ENCODE data around the gene C16orf89. TPM values are rescaled to one million over a fixed set of nuclear protein-coding genes. Genes with fewer than 3 reads are reported as not detected.

C16orf89 gene
- total RNA-seq, 3 donors from 2014 or later (not counting 1 experiment from before 2014, with no cell fraction given), result not detected

DNA sequence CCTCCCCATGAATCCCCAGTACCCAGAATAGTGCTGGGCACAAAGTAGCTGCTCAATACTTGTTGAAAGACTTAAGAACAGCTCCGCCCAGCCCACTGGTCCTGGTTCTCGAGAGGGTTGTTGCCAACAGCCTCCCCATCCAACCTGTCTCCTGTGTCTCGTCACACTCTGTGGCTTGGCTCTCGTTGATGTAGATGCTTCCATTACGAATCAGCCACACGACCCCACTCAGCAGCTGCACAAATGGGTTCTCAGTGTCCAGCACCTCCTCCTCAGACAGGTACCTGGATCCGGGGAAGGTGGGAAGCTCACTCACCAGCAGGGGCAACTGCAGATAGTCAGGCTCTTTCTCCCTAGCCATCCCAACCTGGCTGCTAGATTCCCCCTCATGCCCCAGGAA lies 34.2 kb downstream of the C16orf89 start:
- Histone ChIP-seq H3K9me3 (ENCODE audit: control insufficient read depth, insufficient read depth, low read length) (no peaks in the 10 kb centered on the region), H3K27me3 (ENCODE audit: control insufficient read depth, insufficient read depth, low read length) (no peaks in the 10 kb centered on the region), H3K4me3 (ENCODE audit: low read length) (no peak overlapping the region), H3K4me1 (ENCODE audit: control insufficient read depth, insufficient read depth, low read length) (peaks cover 19% of the 10 kb centered on the region), H3K27ac (ENCODE audit: low read length) (no peak overlapping the region), H3K36me3 (ENCODE audit: control insufficient read depth, insufficient read depth, low read length) (peaks cover 8% of the 10 kb centered on the region)
- ATAC-seq, result no peak
- 91% methylated on average over 7 of the region's 7 CpGs for WGBS (ENCODE audit: insufficient coverage)
- Mint-ChIP-seq H3K36me3 (no peaks in the 10 kb centered on the region), H3K4me1 (peaks cover 14 to 20% of the 10 kb centered on the region in 2 donors), H3K4me3 (peak overlapping the region; percentile 53), H3K27me3 (ENCODE audit: low read depth in 2 of 2) (no peaks in the 10 kb centered on the region), H3K9me3 (no peaks in the 10 kb centered on the region), H3K27ac (no peak overlapping the region)
- intact Hi-C loops (cut with micrococcal nuclease), result loop anchor here (10.0 kb wide), 1 partner anchor 63 kb away; the partner anchor contains the start of gene EEF2KMT
- no peak for DNase-seq
- TF ChIP-seq, protein P1, sequence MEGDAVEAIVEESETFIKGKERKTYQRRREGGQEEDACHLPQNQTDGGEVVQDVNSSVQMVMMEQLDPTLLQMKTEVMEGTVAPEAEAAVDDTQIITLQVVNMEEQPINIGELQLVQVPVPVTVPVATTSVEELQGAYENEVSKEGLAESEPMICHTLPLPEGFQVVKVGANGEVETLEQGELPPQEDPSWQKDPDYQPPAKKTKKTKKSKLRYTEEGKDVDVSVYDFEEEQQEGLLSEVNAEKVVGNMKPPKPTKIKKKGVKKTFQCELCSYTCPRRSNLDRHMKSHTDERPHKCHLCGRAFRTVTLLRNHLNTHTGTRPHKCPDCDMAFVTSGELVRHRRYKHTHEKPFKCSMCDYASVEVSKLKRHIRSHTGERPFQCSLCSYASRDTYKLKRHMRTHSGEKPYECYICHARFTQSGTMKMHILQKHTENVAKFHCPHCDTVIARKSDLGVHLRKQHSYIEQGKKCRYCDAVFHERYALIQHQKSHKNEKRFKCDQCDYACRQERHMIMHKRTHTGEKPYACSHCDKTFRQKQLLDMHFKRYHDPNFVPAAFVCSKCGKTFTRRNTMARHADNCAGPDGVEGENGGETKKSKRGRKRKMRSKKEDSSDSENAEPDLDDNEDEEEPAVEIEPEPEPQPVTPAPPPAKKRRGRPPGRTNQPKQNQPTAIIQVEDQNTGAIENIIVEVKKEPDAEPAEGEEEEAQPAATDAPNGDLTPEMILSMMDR (IDR thresholded peaks at IDR 0.05), result no peak

DNA sequence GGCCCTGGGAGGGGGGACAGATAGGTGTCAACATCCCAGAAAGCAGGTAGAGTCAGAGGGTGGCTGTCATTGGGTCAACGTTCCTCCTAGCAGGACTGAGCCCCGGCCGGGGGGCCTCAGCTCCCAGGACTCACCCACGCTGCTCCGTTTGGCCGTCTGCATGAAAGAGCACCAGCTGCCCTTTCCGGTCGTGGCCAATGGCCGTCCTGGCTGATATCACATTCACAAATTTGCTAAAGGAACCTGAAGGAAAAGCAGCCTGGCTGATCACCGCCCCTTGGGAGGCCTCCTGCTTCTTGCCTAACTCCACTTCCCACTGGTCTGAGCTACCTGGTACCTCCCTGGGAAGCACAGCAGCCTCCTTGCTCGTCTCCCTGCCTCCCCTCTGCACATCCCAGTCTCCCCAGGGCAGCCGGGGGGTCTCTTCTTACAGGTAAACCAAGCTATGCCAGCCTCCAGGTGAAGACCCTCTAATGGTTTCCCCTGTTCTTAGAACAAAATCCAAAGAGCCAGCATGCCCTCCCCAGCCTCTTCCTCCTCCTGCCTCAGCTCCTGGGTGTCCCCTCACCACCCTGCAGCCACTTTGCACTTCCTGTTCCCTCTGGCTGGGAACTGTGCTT lies 35.4 kb downstream of the C16orf89 start:
- H3K9me3 ChIP-seq (ENCODE audit: control insufficient read depth, insufficient read depth, low read length), result no peaks in the 10 kb centered on the region
- Mint-ChIP-seq H3K4me3 (no peak overlapping the region), H3K27ac (no peak overlapping the region), H3K27me3 (ENCODE audit: low read depth in 2 of 2) (no peaks in the 10 kb centered on the region), H3K9me3 (no peaks in the 10 kb centered on the region), H3K4me1 (peaks cover 14 to 20% of the 10 kb centered on the region in 2 donors), H3K36me3 (no peaks in the 10 kb centered on the region)
- no peaks in the 10 kb centered on the region for H3K27me3 ChIP-seq (ENCODE audit: control insufficient read depth, insufficient read depth, low read length)
- H3K4me3 ChIP-seq (ENCODE audit: low read length), result no peak overlapping the region
- H3K27ac ChIP-seq (ENCODE audit: low read length), result no peak overlapping the region
- ATAC-seq (no peak), DNase-seq (no peak)
- TF ChIP-seq, protein P1 (IDR thresholded peaks at IDR 0.05), result no peak
- WGBS (ENCODE audit: insufficient coverage), result 95% methylated on average over 12 of the region's 12 CpGs
- intact Hi-C loops (cut with micrococcal nuclease), result loop anchor here (10.0 kb wide), 1 partner anchor 64 kb away; the partner anchor contains the start of gene EEF2KMT
- peaks cover 8% of the 10 kb centered on the region for H3K36me3 ChIP-seq (ENCODE audit: control insufficient read depth, insufficient read depth, low read length)
- peaks cover 19% of the 10 kb centered on the region for H3K4me1 ChIP-seq (ENCODE audit: control insufficient read depth, insufficient read depth, low read length)

DNA sequence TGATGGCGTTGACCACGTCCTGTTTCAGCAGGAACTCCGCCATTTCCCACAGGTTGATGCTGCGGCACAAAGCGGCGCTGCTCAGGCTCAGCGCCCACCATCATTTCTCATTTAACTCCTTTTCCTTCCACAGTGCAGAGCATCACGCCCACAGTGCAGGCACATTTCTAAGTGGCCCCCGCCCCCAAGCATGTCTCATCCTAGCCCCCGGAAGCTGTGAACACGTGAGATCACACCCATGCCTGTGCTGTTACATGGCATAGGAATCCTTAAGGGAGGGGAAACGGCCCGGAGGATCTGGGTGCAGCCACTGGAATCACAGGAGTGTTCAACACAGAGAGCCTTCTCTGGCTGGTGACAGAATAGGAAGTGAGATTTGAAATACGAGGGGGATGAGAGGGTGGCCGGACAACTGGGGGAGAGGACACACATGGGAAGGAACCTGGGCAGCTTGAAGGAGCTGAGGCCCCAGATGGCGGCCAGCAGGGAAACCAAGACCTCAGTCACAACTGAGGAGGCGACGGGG lies 36.7 kb downstream of the C16orf89 start:
- Histone ChIP-seq H3K9me3 (ENCODE audit: control insufficient read depth, insufficient read depth, low read length) (no peaks in the 10 kb centered on the region), H3K27ac (ENCODE audit: low read length) (no peak overlapping the region), H3K27me3 (ENCODE audit: control insufficient read depth, insufficient read depth, low read length) (no peaks in the 10 kb centered on the region), H3K4me3 (ENCODE audit: low read length) (no peak overlapping the region), H3K4me1 (ENCODE audit: control insufficient read depth, insufficient read depth, low read length) (peaks cover 11% of the 10 kb centered on the region), H3K36me3 (ENCODE audit: control insufficient read depth, insufficient read depth, low read length) (peaks cover 8% of the 10 kb centered on the region)
- ATAC-seq (no peak), DNase-seq (no peak)
- intact Hi-C loops (cut with micrococcal nuclease), result no loop called here
- WGBS (ENCODE audit: insufficient coverage), result 93% methylated on average over 18 of the region's 18 CpGs
- Mint-ChIP-seq H3K4me3 (no peak overlapping the region), H3K36me3 (no peaks in the 10 kb centered on the region), H3K9me3 (no peaks in the 10 kb centered on the region), H3K4me1 (peaks cover 8 to 15% of the 10 kb centered on the region in 2 donors), H3K27ac (no peak overlapping the region), H3K27me3 (ENCODE audit: low read depth in 2 of 2) (no peaks in the 10 kb centered on the region)
- TF ChIP-seq, protein P1 (IDR thresholded peaks at IDR 0.05), result no peak

All from natural killer cell (primary cell).